Osteocyte (in vitro differentiated cells): ENCODE measurements around the gene BFSP1. TPM values are rescaled to one million over a fixed set of nuclear protein-coding genes. Genes with fewer than 3 reads are reported as not detected.

Source experiments
- DNase-seq: peaks from one replicate; pipeline ENCODE4 v3.0.0; 2021; ENCODE audit warnings: mixed read lengths; ENCODE audit not compliant: unreplicated experiment; ENCODE audit errors: extremely low spot score
- H3K27ac Mint-ChIP-seq: one replicate; pipeline ENCODE4 v1.8.0; 2021; ENCODE audit warnings: mild to moderate bottlenecking, mixed read lengths; ENCODE audit not compliant: unreplicated experiment
- H3K27me3 Mint-ChIP-seq: one replicate; pipeline ENCODE4 v1.8.0; 2021; ENCODE audit warnings: mixed read lengths; ENCODE audit not compliant: unreplicated experiment
- H3K36me3 Mint-ChIP-seq: one replicate; pipeline ENCODE4 v1.8.0; 2021; ENCODE audit warnings: mixed read lengths; ENCODE audit not compliant: unreplicated experiment
- H3K4me1 Mint-ChIP-seq: one replicate; pipeline ENCODE4 v1.8.0; 2021; ENCODE audit warnings: mixed read lengths; ENCODE audit not compliant: unreplicated experiment
- H3K4me3 Mint-ChIP-seq: one replicate; pipeline ENCODE4 v1.8.0; 2021; ENCODE audit warnings: mild to moderate bottlenecking, moderate library complexity, mixed read lengths; ENCODE audit not compliant: unreplicated experiment
- H3K9me3 Mint-ChIP-seq: one replicate; pipeline ENCODE4 v1.8.0; 2021; ENCODE audit warnings: mixed read lengths; ENCODE audit not compliant: unreplicated experiment
- CTCF ChIP-seq: fragments of 200-600 bp; sonication (generic); IDR thresholded peaks from 2 replicates; pipeline ENCODE4 v1.5.0; 2021; ENCODE audit warnings: antibody characterized with exemption, mild to moderate bottlenecking, moderate library complexity
- total RNA-seq: library from RNA; stranded (reverse); gene quantifications from 2 replicates; pipeline ENCODE4 v1.2.1, GENCODE V29; 2021

BFSP1 gene
- total RNA-seq, 1 donor from 2014 or later, result 13.8 TPM

DNA sequence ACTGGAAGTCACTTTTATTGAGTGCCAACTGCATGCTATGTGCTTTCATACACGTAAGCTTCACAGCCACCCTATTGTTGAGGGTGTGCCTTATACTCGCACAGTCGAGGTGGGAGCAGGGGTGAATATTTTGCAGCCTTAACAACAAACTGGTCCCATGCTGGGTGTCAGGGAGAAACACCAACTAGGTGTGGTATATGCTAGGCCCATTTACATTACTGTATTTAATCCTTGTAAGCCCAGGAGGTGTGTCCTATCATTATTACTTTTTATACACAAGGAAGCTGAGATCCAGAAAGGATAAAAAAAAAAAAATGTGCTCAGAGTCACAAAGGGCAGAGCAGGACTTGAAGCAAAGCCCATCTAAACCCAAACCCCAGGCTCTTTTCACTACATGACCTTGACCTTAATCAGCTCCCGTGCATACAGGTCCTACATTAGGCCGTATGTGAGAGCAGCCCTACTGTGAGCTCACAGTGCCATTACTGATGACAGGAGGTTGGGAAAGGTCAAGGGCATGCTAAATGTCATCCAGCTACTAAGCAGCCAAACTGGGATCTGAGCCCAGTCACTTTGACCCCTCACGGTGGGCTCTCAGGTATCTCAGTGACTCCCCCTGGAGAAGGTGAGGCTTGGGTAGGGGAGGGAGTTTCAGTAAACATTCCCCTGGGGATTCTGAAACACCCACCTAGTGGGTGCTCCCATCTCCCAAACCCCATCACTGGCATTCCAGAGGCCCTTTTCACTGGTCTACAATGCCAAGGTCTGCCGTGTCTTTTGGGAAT, 61.7 kb downstream of the BFSP1 start:
- Mint-ChIP-seq H3K4me3 (no peak overlapping the region), H3K27me3 (peaks cover 14% of the 10 kb centered on the region), H3K27ac (no peak overlapping the region), H3K9me3 (no peaks in the 10 kb centered on the region), H3K36me3 (no peaks in the 10 kb centered on the region), H3K4me1 (peaks cover 7% of the 10 kb centered on the region)
- TF ChIP-seq CTCF, result no peak
- peak; percentile 56 for DNase-seq

DNA sequence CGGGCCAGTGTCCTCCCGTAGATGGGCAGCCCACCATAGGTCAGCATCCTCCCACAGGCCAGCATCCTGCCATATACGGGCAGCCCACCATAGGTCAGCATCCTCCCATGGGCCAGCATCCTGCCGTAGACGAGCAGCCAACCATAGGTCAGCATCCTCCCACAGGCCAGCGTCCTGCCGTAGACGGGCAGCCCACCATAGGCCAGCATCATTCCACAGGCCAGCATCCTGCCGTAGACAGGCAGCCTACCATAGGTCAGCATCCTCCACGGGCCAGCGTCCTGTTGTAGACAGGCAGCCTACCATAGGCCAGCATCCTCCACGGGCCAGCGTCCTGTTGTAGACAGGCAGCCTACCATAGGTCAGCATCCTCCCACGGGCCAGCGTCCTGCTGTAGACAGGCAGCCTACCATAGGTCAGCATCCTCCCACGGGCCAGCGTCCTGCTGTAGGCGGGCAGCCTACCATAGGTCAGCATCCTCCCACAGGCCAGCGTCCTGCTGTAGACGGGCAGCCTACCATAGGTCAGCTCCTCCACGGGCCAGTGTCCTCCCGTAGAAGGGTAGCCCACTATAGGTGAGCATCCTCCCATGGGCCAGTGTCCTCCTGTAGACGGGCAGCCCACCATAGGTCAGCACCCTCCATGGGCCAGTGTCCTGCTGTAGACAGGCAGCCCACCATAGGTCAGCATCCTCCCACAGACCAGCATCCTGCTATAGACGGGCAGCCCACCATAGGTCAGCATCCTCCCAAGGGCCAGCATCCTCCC, 62.9 kb downstream of the BFSP1 start:
- H3K27ac Mint-ChIP-seq, result no peak overlapping the region
- H3K27me3 Mint-ChIP-seq, result peaks cover 10% of the 10 kb centered on the region
- DNase-seq, result peak; percentile 71
- no peaks in the 10 kb centered on the region for H3K4me1 Mint-ChIP-seq
- no peak overlapping the region for H3K4me3 Mint-ChIP-seq
- H3K36me3 Mint-ChIP-seq, result no peaks in the 10 kb centered on the region
- no peaks in the 10 kb centered on the region for H3K9me3 Mint-ChIP-seq
- TF ChIP-seq CTCF, result no peak

DNA sequence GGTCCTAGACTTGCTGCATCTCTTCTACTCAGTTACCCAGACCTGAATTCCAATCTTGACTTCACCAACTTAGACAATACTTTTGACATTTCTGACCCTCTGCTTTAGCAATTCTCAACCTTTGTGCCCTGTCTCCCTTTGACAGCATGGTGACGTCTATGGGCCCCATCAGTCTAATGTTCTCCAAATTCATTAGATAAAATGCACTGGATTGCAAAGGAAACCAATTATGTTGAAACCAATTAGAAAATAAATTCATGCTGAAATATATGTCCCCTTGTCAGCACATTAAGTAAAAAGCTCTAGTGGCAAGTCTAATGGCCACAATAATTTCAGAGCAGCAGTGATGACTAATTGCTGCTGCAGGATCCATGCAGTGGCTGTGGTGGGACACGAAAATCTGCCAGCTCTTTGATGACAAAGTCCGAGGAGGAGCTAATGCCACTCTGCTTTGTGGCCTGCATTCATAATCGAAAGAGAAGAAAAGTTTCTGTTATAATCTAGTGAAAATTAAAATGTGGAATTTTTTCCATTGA, 64.0 kb downstream of the BFSP1 start:
- Mint-ChIP-seq H3K36me3 (no peaks in the 10 kb centered on the region), H3K27me3 (peaks cover 17% of the 10 kb centered on the region), H3K27ac (no peak overlapping the region), H3K4me1 (no peaks in the 10 kb centered on the region), H3K9me3 (no peaks in the 10 kb centered on the region), H3K4me3 (no peak overlapping the region)
- TF ChIP-seq CTCF, result no peak
- DNase-seq, result peak; percentile 5

GRCh38 chr20:17466641-17467040, 64.5 kb downstream of the BFSP1 start:
- peaks cover 17% of the 10 kb centered on the region for H3K27me3 Mint-ChIP-seq
- no peak for TF ChIP-seq CTCF
- no peaks in the 10 kb centered on the region for H3K36me3 Mint-ChIP-seq
- no peak overlapping the region for H3K27ac Mint-ChIP-seq
- no peak for DNase-seq
- H3K9me3 Mint-ChIP-seq, result no peaks in the 10 kb centered on the region
- no peak overlapping the region for H3K4me3 Mint-ChIP-seq
- no peaks in the 10 kb centered on the region for H3K4me1 Mint-ChIP-seq

- Mint-ChIP-seq H3K36me3 (no peaks in the 10 kb centered on the region), H3K9me3 (peaks cover 3% of the 10 kb centered on the region), H3K4me1 (no peaks in the 10 kb centered on the region), H3K27me3 (peaks cover 16% of the 10 kb centered on the region), H3K27ac (no peak overlapping the region), H3K4me3 (no peak overlapping the region)
- no peak for TF ChIP-seq CTCF
- DNase-seq, result peak; percentile 34
Observed at GRCh38 chr20:17465236-17465635, 65.9 kb downstream of the BFSP1 start.
